GM10266 (cell line): ENCODE measurements around the gene TENM3.

Experiments used
- DNase-seq: peaks from one replicate; pipeline ENCODE4 v3.0.0; 2012; ENCODE audit errors: extremely low spot score
- TF ChIP-seq, protein P1 (sequence below): IDR thresholded peaks from 2 replicates; pipeline ENCODE4 v1.5.1; 2012; ENCODE audit warnings: mild to moderate bottlenecking, low read depth; ENCODE audit not compliant: control insufficient read depth, insufficient read depth; ENCODE audit errors: missing control alignments

TENM3 gene

DNA sequence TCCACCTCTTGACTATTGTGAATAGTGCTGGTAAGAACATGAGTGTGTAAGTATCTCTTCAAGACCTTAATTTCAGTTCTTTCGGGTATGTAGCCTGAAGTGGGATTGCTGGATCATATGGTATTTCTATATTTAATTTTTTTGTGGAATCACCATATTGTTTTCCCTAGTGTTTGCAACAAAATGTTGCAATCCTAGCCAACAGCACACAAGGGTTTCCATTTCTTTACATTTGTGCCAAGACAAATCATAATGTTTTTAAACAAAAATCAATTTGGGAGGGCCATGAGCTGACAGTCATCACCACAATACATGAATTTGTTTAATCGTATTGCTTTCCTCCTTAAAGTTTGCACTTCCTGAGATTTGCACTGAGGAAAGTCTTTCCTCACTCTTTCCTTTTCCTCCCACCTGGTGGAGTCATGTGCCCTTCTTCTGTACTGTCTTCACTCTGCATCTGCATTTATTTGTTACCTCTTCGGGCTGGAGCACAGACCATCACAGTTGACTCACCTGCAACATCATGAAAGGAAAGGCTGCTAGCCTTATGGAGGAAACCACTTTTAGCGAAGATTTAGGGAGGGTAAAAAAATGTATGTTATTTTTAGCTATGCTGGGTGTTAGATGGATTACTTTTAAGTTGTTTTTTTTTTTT is 404.6 kb downstream of the TENM3 start:
- DNase-seq: no peak
- TF ChIP-seq, protein P1, sequence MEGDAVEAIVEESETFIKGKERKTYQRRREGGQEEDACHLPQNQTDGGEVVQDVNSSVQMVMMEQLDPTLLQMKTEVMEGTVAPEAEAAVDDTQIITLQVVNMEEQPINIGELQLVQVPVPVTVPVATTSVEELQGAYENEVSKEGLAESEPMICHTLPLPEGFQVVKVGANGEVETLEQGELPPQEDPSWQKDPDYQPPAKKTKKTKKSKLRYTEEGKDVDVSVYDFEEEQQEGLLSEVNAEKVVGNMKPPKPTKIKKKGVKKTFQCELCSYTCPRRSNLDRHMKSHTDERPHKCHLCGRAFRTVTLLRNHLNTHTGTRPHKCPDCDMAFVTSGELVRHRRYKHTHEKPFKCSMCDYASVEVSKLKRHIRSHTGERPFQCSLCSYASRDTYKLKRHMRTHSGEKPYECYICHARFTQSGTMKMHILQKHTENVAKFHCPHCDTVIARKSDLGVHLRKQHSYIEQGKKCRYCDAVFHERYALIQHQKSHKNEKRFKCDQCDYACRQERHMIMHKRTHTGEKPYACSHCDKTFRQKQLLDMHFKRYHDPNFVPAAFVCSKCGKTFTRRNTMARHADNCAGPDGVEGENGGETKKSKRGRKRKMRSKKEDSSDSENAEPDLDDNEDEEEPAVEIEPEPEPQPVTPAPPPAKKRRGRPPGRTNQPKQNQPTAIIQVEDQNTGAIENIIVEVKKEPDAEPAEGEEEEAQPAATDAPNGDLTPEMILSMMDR: no peak

- TF ChIP-seq, protein P1: no peak
Measured at GRCh38 chr4:182648766-182649165, 405.6 kb downstream of the TENM3 start.

DNA sequence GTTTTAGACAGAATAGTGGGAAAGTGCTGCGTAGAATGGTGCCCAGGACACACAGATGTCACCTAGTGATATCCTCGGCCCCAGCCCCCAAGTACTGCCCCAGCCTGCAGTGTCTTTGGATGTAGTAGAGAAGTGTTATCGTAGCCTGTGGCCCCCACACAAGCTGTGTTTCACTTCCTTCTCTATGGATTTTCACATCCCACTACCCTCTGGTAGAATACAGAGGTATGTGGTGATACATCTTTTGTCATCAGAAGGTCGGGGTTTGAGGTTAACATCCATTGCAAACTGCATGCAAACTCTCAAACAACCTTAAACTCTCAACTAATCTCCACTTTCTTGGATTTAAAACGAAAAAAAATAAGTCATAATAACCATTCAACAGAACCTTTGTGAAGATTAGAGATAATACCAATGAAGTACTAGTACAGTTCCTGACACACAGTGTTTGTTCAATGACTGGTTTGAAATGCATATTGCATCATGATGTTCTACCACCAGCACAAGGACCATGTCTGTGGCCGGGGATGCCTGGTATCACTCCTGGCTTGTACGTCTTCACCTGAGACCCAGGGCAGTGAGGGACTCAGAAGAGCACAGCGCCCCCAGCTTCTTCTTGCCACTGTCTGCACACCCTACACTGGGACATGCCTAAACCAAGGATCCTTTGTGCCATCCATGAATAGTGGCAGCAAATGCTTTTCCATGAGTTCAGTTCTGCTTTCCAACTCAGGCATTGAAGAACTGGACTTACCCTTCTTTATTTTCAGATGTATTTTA is 406.7 kb downstream of the TENM3 start:
- no peak for DNase-seq
- TF ChIP-seq, protein P1: no peak

More at GRCh38 chr4:182648766-182649165, 405.6 kb downstream of the TENM3 start:
- DNase-seq: no peak

GRCh38 chr4:182653596-182653995 is 410.4 kb downstream of the TENM3 start:
- no peak for DNase-seq
- TF ChIP-seq, protein P1: no peak

- TF ChIP-seq, protein P1: no peak
- DNase-seq: no peak
Measured at GRCh38 chr4:182655340-182655739, 412.1 kb downstream of the TENM3 start.

GRCh38 chr4:182662551-182662950 is 419.3 kb downstream of the TENM3 start:
- DNase-seq: no peak
- TF ChIP-seq, protein P1: no peak

- no peak for DNase-seq
- TF ChIP-seq, protein P1: no peak
Measured at GRCh38 chr4:182671231-182671630, 428.0 kb downstream of the TENM3 start.
